ENCODE results near the gene ANKRD13B. TPM values are rescaled to one million over a fixed set of nuclear protein-coding genes. Genes with fewer than 3 reads are reported as not detected.

Gene ANKRD13B
- total RNA-seq, 3 donors from 2014 or later (not counting 1 experiment from before 2014, with no cell fraction given), result 2.3 to 6.6 (median 4.0) TPM

DNA sequence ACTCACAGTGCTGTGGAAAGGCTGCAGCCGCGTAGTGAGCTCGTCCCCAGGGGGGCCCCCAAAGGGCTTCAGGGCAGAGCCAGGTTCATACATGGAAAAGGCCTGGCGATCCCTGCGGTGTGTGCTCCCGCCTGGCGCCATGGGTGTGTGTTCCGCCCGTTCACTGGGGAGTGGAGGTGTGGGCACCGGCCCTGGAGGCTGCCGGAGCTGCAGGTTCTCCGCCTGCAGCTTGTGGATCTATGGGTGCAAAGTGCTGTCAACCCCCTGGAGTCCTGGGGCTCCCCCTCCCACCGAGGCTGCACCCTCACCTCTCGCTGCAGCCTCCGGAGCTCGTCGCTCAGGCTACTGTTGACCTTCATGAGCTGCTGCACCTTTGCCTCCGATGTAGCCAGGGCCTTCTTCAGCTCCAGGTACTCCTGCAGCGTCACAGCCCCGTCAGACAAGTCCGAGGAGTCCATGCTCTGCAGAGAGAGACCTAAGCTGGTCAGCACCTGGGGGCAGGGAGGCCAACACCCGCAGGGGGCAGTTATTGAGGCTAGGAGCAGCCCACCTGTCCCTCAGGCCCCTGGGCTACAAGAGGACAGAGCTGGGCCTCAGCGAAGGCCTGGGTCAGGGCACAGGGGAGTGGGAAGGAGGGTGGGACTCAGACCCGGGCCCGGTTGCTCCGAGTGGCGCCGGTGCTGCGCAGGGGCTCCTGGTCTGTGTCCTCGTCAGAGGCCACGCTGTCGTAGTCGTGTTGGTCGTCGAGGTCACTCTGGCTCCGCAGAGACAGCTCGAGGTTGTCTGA lies 16.5 kb upstream of the ANKRD13B start:
- H3K4me1 Mint-ChIP-seq, result peaks cover 9% of the 10 kb centered on the region in 2 donors
- H3K4me3 Mint-ChIP-seq, result no peak overlapping the region
- no peaks in the 10 kb centered on the region for H3K27me3 Mint-ChIP-seq (ENCODE audit: low read depth in 2 of 2)
- DNase-seq (no peak), ATAC-seq (no peak)
- H3K36me3 Mint-ChIP-seq, result no peaks in the 10 kb centered on the region
- H3K27ac Mint-ChIP-seq, result no peak overlapping the region
- H3K36me3 ChIP-seq (ENCODE audit: control insufficient read depth, insufficient read depth, low read length), result peaks cover 57% of the 10 kb centered on the region
- 95% methylated on average over 37 of the region's 37 CpGs for WGBS (ENCODE audit: insufficient coverage)
- TF ChIP-seq, protein P1, sequence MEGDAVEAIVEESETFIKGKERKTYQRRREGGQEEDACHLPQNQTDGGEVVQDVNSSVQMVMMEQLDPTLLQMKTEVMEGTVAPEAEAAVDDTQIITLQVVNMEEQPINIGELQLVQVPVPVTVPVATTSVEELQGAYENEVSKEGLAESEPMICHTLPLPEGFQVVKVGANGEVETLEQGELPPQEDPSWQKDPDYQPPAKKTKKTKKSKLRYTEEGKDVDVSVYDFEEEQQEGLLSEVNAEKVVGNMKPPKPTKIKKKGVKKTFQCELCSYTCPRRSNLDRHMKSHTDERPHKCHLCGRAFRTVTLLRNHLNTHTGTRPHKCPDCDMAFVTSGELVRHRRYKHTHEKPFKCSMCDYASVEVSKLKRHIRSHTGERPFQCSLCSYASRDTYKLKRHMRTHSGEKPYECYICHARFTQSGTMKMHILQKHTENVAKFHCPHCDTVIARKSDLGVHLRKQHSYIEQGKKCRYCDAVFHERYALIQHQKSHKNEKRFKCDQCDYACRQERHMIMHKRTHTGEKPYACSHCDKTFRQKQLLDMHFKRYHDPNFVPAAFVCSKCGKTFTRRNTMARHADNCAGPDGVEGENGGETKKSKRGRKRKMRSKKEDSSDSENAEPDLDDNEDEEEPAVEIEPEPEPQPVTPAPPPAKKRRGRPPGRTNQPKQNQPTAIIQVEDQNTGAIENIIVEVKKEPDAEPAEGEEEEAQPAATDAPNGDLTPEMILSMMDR (IDR thresholded peaks at IDR 0.05), result no peak
- no peaks in the 10 kb centered on the region for H3K9me3 ChIP-seq (ENCODE audit: control insufficient read depth, insufficient read depth, low read length)
- H3K27me3 ChIP-seq (ENCODE audit: control insufficient read depth, insufficient read depth, low read length), result no peaks in the 10 kb centered on the region
- no peaks in the 10 kb centered on the region for H3K9me3 Mint-ChIP-seq
- no peak overlapping the region for H3K27ac ChIP-seq (ENCODE audit: low read length)
- H3K4me3 ChIP-seq (ENCODE audit: low read length), result no peak overlapping the region
- intact Hi-C loops (cut with micrococcal nuclease), result no loop called here
- H3K4me1 ChIP-seq (ENCODE audit: control insufficient read depth, insufficient read depth, low read length), result peaks cover 18% of the 10 kb centered on the region

DNA sequence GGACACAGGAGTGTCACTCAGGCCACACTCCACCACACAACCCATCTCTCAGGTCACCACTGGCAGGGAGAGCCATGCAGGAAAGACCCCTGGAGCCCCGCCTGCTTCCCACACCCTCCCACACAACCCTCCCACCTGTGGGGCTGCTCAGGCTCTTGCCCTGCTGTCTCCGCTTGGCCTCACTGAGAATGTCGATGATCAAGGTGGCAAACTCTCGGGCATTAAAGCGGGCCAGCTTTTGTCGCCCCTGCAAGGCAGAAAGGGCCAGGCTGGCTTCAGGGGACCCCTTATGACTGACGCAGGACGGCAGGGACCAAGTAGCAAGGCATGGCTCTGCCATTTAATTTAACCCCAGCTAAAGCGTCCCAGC lies 15.9 kb upstream of the ANKRD13B start:
- Mint-ChIP-seq H3K27me3 (ENCODE audit: low read depth in 2 of 2) (no peaks in the 10 kb centered on the region), H3K27ac (no peak overlapping the region), H3K4me3 (no peak overlapping the region), H3K9me3 (no peaks in the 10 kb centered on the region), H3K4me1 (peaks cover 9% of the 10 kb centered on the region in 2 donors), H3K36me3 (no peaks in the 10 kb centered on the region)
- Histone ChIP-seq H3K4me3 (ENCODE audit: low read length) (no peak overlapping the region), H3K4me1 (ENCODE audit: control insufficient read depth, insufficient read depth, low read length) (peaks cover 18% of the 10 kb centered on the region), H3K27ac (ENCODE audit: low read length) (no peak overlapping the region), H3K9me3 (ENCODE audit: control insufficient read depth, insufficient read depth, low read length) (no peaks in the 10 kb centered on the region), H3K27me3 (ENCODE audit: control insufficient read depth, insufficient read depth, low read length) (no peaks in the 10 kb centered on the region), H3K36me3 (ENCODE audit: control insufficient read depth, insufficient read depth, low read length) (peaks cover 63% of the 10 kb centered on the region)
- ATAC-seq, result no peak
- TF ChIP-seq, protein P1 (IDR thresholded peaks at IDR 0.05), result no peak
- DNase-seq, result no peak
- intact Hi-C loops (cut with micrococcal nuclease), result no loop called here
- WGBS (ENCODE audit: insufficient coverage), result 97% methylated on average over 9 of the region's 9 CpGs

DNA sequence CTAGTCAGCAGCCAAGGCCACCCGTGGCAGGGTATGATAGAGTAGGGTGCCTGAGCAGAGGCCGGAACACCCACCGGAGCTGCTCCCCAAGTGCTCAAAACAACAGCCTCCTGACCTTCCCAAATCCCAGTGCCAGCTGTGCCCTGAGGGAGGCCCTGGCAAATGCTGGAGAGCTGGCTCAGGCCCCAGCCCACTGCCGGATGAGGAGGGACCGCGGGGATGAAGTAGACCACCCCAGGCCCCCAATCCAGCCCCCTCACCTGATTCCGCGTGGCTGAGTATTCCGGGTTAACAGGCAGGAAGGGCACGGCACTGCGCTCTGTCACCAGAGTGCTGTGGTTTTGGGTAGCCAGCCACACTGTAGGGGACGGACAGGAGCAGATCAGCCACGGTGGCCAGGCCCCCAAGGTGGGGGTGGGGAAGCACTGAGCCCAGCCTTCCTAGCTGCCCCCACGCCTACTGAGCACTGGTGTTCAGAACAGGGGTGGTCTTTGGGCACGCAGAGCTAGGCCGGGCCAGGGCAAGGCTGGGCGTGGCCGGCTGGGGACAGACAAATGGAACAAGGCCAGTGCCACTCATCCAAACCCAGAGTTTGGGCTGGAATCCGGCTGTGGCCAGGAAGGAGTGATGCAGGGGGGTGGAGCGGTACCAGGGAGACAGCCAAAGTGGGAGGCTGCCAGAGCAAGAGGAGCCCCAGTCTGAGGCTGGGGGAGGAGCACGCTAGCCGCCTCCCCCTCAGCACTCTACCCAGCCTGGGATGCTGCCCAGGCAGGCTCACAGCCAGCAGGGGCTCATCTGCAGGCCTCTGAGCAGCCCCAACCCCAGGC lies 15.3 kb upstream of the ANKRD13B start:
- no peak overlapping the region for H3K27ac ChIP-seq (ENCODE audit: low read length)
- H3K27ac Mint-ChIP-seq, result no peak overlapping the region
- no peaks in the 10 kb centered on the region for H3K27me3 ChIP-seq (ENCODE audit: control insufficient read depth, insufficient read depth, low read length)
- peaks cover 9 to 12% of the 10 kb centered on the region in 2 donors for H3K4me1 Mint-ChIP-seq
- H3K4me3 Mint-ChIP-seq, result no peak overlapping the region
- H3K9me3 ChIP-seq (ENCODE audit: control insufficient read depth, insufficient read depth, low read length), result no peaks in the 10 kb centered on the region
- DNase-seq (no peak), ATAC-seq (no peak)
- H3K36me3 ChIP-seq (ENCODE audit: control insufficient read depth, insufficient read depth, low read length), result peaks cover 69% of the 10 kb centered on the region
- peaks cover 13% of the 10 kb centered on the region for H3K4me1 ChIP-seq (ENCODE audit: control insufficient read depth, insufficient read depth, low read length)
- no peak overlapping the region for H3K4me3 ChIP-seq (ENCODE audit: low read length)
- no peaks in the 10 kb centered on the region for H3K36me3 Mint-ChIP-seq
- intact Hi-C loops (cut with micrococcal nuclease), result no loop called here
- TF ChIP-seq, protein P1 (IDR thresholded peaks at IDR 0.05), result no peak
- WGBS (ENCODE audit: insufficient coverage), result 85% methylated on average over 22 of the region's 22 CpGs
- H3K27me3 Mint-ChIP-seq (ENCODE audit: low read depth in 2 of 2), result no peaks in the 10 kb centered on the region
- no peaks in the 10 kb centered on the region for H3K9me3 Mint-ChIP-seq

Data from natural killer cell (primary cell).